NT2/D1 (cell line): ENCODE results near the gene ANK3.

Experiments used
- SUZ12 ChIP-seq: IDR thresholded peaks from 2 replicates; pipeline ENCODE4 v1.6.1; 2011; ENCODE audit not compliant: insufficient read length, insufficient read depth; ENCODE audit errors: extremely low read depth
- YY1 ChIP-seq: IDR thresholded peaks from 2 replicates; pipeline ENCODE4 v1.6.1; 2011; ENCODE audit not compliant: insufficient read length, insufficient read depth

- TF ChIP-seq YY1: no peak
- no peak for TF ChIP-seq SUZ12
Observed at GRCh38 chr10:60362461-60362860, 27.2 kb downstream of the ANK3 start.
